A549 (cell line): ENCODE data around the gene CAPN7. TPM values are rescaled to one million over a fixed set of nuclear protein-coding genes. Genes with fewer than 3 reads are reported as not detected.

Experiments
- ATAC-seq, 2 experiments: fragments of 200-7000 bp in 1 of 2; fragments of >200 bp in 1 of 2; cut with Nextera tagmentation in 1 of 2; cut with Tn5 transposase in 1 of 2; 3 replicates each; pipeline versions ENCODE4 v1.8.0 to v1.9.1; 2018 to 2020; ENCODE audit warnings: mild to moderate bottlenecking in 1 of 2, moderate library complexity in 1 of 2
- CTCF ChIA-PET: fragments of 300-600 bp; sonication (Branson Sonifier 250); formaldehyde crosslinking; extraction: SDS; loops from one replicate; lab custom pipeline; 2021; ENCODE audit warnings: antibody characterized with exemption, inconsistent platforms; lab: Yijun Ruan, JAX
- POLR2A ChIA-PET: fragments of 350-600 bp; formaldehyde crosslinking; extraction: SDS; loops from one replicate; lab custom pipeline; 2021; ENCODE audit warnings: antibody characterized with exemption, inconsistent platforms; lab: Yijun Ruan, JAX
- DNase-seq, 2 experiments: peaks; one replicate each; pipeline versions ENCODE4 v3.0.0 to v3.0.0-alpha.2; 2011 to 2016; ENCODE audit warnings: low read depth in 1 of 2, low spot score in 1 of 2
- FAIRE-seq: peaks from 2 replicates; lab custom pipeline; 2011; peaks lifted over from hg19 to GRCh38; lab: Jason Lieb, UNC
- H3K27ac ChIP-seq, 2 experiments: fragments of >200 bp; sonication (Bioruptor Twin); formaldehyde crosslinking; 3 replicates each; pipeline ENCODE4 v1.5.1; 2016 to 2017
- H3K4me1 ChIP-seq: fragments of >200 bp; sonication (Bioruptor Twin); formaldehyde crosslinking; 3 replicates; pipeline ENCODE4 v1.6.1; 2016
- H3K4me2 ChIP-seq: fragments of >200 bp; sonication (Bioruptor Twin); formaldehyde crosslinking; 3 replicates; pipeline ENCODE4 v1.6.1; 2016
- H3K4me3 ChIP-seq: fragments of >200 bp; sonication (Bioruptor Twin); formaldehyde crosslinking; 3 replicates; pipeline ENCODE4 v1.5.1; 2016
- H3K9me3 ChIP-seq: fragments of >200 bp; sonication (Bioruptor Twin); formaldehyde crosslinking; 3 replicates; pipeline ENCODE4 v1.6.1; 2016
- ATOH8 ChIP-seq: fragments of 250-450 bp; sonication (Bioruptor Pico); IDR thresholded peaks from 2 replicates; pipeline ENCODE4 v1.5.0; 2020; ENCODE audit warnings: low read depth, mild to moderate bottlenecking, moderate library complexity
- BCL3 ChIP-seq: fragments of >200 bp; sonication (Bioruptor Twin); formaldehyde crosslinking; IDR thresholded peaks from 3 replicates; pipeline ENCODE4 v1.6.1; 2016
- CBX8 ChIP-seq: fragments of 200-600 bp; sonication (generic); IDR thresholded peaks from 2 replicates; pipeline ENCODE4 v1.6.1; 2016
- CHD4 ChIP-seq: fragments of 200-600 bp; sonication (generic); IDR thresholded peaks from 2 replicates; pipeline ENCODE4 v1.6.1; 2016; ENCODE audit warnings: antibody characterized with exemption, mild to moderate bottlenecking, borderline replicate concordance
- EHMT2 ChIP-seq: fragments of 200-600 bp; sonication (generic); IDR thresholded peaks from 2 replicates; pipeline ENCODE4 v1.6.1; 2016; ENCODE audit warnings: antibody characterized with exemption, low read depth, mild to moderate bottlenecking, moderate library complexity
- ELK1 ChIP-seq: fragments of 150-350 bp; IDR thresholded peaks from 2 replicates; pipeline ENCODE4 v1.6.1; 2014; ENCODE audit warnings: low read depth, mild to moderate bottlenecking, low read length
- FOSL2 ChIP-seq, 2 experiments: fragments of 450-650 bp in 1 of 2; fragments of >200 bp in 1 of 2; sonication (Bioruptor Twin) in 1 of 2; formaldehyde crosslinking; IDR thresholded peaks; 2 replicates each; pipeline versions ENCODE4 v1.5.0 to v1.6.1; 2016 to 2020; ENCODE audit warnings: mild to moderate bottlenecking in 1 of 2, moderate library complexity in 1 of 2
- HMGXB4 ChIP-seq: fragments of 250-450 bp; sonication (Bioruptor Pico); IDR thresholded peaks from 2 replicates; pipeline ENCODE4 v1.5.0; 2021; ENCODE audit warnings: mild to moderate bottlenecking, moderate library complexity, borderline replicate concordance
- KDM5A ChIP-seq: fragments of 200-600 bp; sonication (generic); IDR thresholded peaks from 2 replicates; pipeline ENCODE4 v1.6.1; 2016; ENCODE audit warnings: antibody characterized with exemption, mild to moderate bottlenecking
- MAFK ChIP-seq: fragments of 450-650 bp; IDR thresholded peaks from 2 replicates; pipeline ENCODE4 v1.6.1; 2014; ENCODE audit not compliant: partially characterized antibody
- MAZ ChIP-seq: fragments of 150-350 bp; IDR thresholded peaks from 2 replicates; pipeline ENCODE4 v1.6.1; 2014; ENCODE audit warnings: antibody characterized with exemption, low read depth, low read length, borderline replicate concordance
- MYC ChIP-seq: IDR thresholded peaks from 2 replicates; pipeline ENCODE4 v1.6.1; 2012; ENCODE audit warnings: mild to moderate bottlenecking, inconsistent platforms, low read length, improper control_type of control experiment, borderline replicate concordance
- NR3C1 ChIP-seq: fragments of >200 bp; sonication (Bioruptor Twin); formaldehyde crosslinking; IDR thresholded peaks from 3 replicates; pipeline ENCODE4 v1.6.1; 2017
- PBX3 ChIP-seq: IDR thresholded peaks from 2 replicates; pipeline ENCODE4 v1.6.1; 2012
- POLR2AphosphoS2 ChIP-seq: conservative IDR thresholded peaks from 2 replicates; pipeline ENCODE4 v1.6.1; 2012; ENCODE audit warnings: low read length, improper control_type of control experiment, inconsistent platforms
- RCOR1 ChIP-seq: fragments of 150-350 bp; IDR thresholded peaks from 2 replicates; pipeline ENCODE4 v1.6.1; 2014; ENCODE audit warnings: antibody characterized with exemption, low read length, low read depth
- REST ChIP-seq: fragments of 200-600 bp; sonication (generic); IDR thresholded peaks from 2 replicates; pipeline ENCODE4 v1.6.1; 2016; ENCODE audit warnings: antibody characterized with exemption, mild to moderate bottlenecking, moderate library complexity
- TP53 ChIP-seq: fragments of 250-450 bp; sonication (Bioruptor Pico); IDR thresholded peaks from 2 replicates; pipeline ENCODE4 v1.5.0; 2021; ENCODE audit warnings: mild to moderate bottlenecking, moderate library complexity
- ZC3H11A ChIP-seq: fragments of 450-650 bp; IDR thresholded peaks from 2 replicates; pipeline ENCODE4 v1.6.1; 2014; ENCODE audit warnings: antibody characterized with exemption, mild to moderate bottlenecking
- ZNF302 ChIP-seq: fragments of 250-450 bp; sonication (Bioruptor Pico); IDR thresholded peaks from 2 replicates; pipeline ENCODE4 v1.9.0; 2021; ENCODE audit warnings: inconsistent platforms, mild to moderate bottlenecking, moderate library complexity
- ZSCAN20 ChIP-seq: fragments of 250-450 bp; sonication (Bioruptor Pico); IDR thresholded peaks from 2 replicates; pipeline ENCODE4 v1.8.0; 2022; ENCODE audit warnings: mild to moderate bottlenecking, moderate library complexity
- whole genome bisulfite sequencing: methylation state at CpG from one replicate; pipeline ENCODE4 v1.1.6; 2017; ENCODE audit errors: missing lambda C conversion rate; 5-methylcytosine and 5-hydroxymethylcytosine counted together
- polyA plus RNA-seq, 4 experiments: library from polyadenylated mRNA; depleted of rRNA in 3 of 4; stranded (reverse); fragments of >200 nt; fragmentation: RNase III in 1 of 4; extraction: RNeasy Plus Mini Kit Qiagen cat#74134 plus additional on column Dnase treatment in 1 of 4; gene quantifications; 2 replicates in 3 of 4; 3 replicates in 1 of 4; pipeline ENCODE4 v1.2.3, GENCODE V29; 2011 to 2017

The CAPN7 gene
- polyA plus RNA-seq, 2 of the 4 experiments (the other 2 are of a cell fraction) = 19.9 to 36.8 TPM

- ChIA-PET CTCF (interaction anchor here (0.6 to 11.1 kb wide), 12 partner anchors 9 to 140 kb away, joined by 3 to 175 read pairs (median 30); partner anchors contain the start of gene SH3BP5), POLR2A (no interaction called here)
- FAIRE-seq (no peak), DNase-seq (no peak), ATAC-seq (no peak)
- TF ChIP-seq CBX8 (no peak), MAZ (no peak), FOSL2 (IDR thresholded peaks at IDR 0.05) (no peak), FOSL2 (CRISPR knock-in tag; IDR thresholded peaks at IDR 0.05) (no peak), POLR2AphosphoS2 (no peak), KDM5A (no peak), BCL3 (no peak), MYC (no peak), MAFK (no peak), TP53 (CRISPR knock-in tag) (no peak), ZNF302 (no peak), RCOR1 (no peak), NR3C1 (no peak), EHMT2 (no peak), ATOH8 (CRISPR knock-in tag) (no peak), ELK1 (no peak), ZC3H11A (no peak)
- Histone ChIP-seq H3K4me1 (peaks cover 21% of the 10 kb centered on the region), H3K27ac (no peak overlapping the region), H3K4me3 (no peak overlapping the region), H3K4me2 (no peak overlapping the region), H3K9me3 (no peaks in the 10 kb centered on the region)
- WGBS = 91% methylated on average over 19 of the region's 19 CpGs
These were observed 59.8 kb downstream of the CAPN7 start for GRCh38 chr3:15265655-15266509.

GRCh38 chr3:15266510-15267376, 60.7 kb downstream of the CAPN7 start:
- H3K9me3 ChIP-seq = no peaks in the 10 kb centered on the region
- POLR2A ChIA-PET = no interaction called here
- H3K4me1 ChIP-seq = peaks cover 21% of the 10 kb centered on the region
- FAIRE-seq = no peak
- H3K4me3 ChIP-seq = no peak overlapping the region
- no peak for DNase-seq
- no peak for ATAC-seq
- H3K4me2 ChIP-seq = no peak overlapping the region
- WGBS = 81% methylated on average over 13 of the region's 13 CpGs
- H3K27ac ChIP-seq = no peak overlapping the region
- CTCF ChIA-PET = interaction anchor here (0.9 to 11.1 kb wide), 29 partner anchors 9 to 172 kb away, joined by 3 to 175 read pairs (median 12); partner anchors contain the start of gene SH3BP5
- TF ChIP-seq ZSCAN20 (CRISPR knock-in tag) = no peak
- TF ChIP-seq POLR2AphosphoS2 = no peak
- no peak for TF ChIP-seq REST
- TF ChIP-seq PBX3 = no peak
- TF ChIP-seq FOSL2 (IDR thresholded peaks at IDR 0.05) = no peak
- TF ChIP-seq FOSL2 (CRISPR knock-in tag; IDR thresholded peaks at IDR 0.05) = no peak
- TF ChIP-seq BCL3 = no peak
- TF ChIP-seq HMGXB4 (CRISPR knock-in tag) = no peak
- TF ChIP-seq MYC = no peak
- TF ChIP-seq CHD4 = no peak
